ENCODE measurements around the gene KHNYN. TPM values are rescaled to one million over a fixed set of nuclear protein-coding genes. Genes with fewer than 3 reads are reported as not detected.

The KHNYN gene
- polyA plus RNA-seq (2011; rRNA removed) (18.9 and 19.7 TPM in 2 replicates), polyA minus RNA-seq (2011; rRNA and poly(A)+ RNA removed) (25.7 and 30.2 TPM in 2 replicates)

- ChIA-PET CTCF (interaction anchor here (0.9 to 11.6 kb wide), 11 partner anchors 10 to 119 kb away, joined by 3 to 491 read pairs (median 31); partner anchors contain the start of genes ADCY4, LTB4R2, NFATC4 and NYNRIN), POLR2A (interaction anchor here (0.6 to 1.5 kb wide), 3 partner anchors 63 to 793 kb away, joined by 3 to 9 read pairs (median 4); no protein-coding TSS in a partner anchor)
- no peak for DNase-seq (ENCODE audit: low read depth)
- H3K4me3 ChIP-seq (ENCODE audit: low read depth, low read length), result peak within 1 kb of the TSS; percentile 58
- no peak for TF ChIP-seq CTCF (IDR thresholded peaks at IDR 0.05; ENCODE audit: insufficient read depth, low read depth, low read length)
- H3K27me3 ChIP-seq (ENCODE audit: control insufficient read depth, insufficient read depth, low read length), result no peaks in the 10 kb centered on the region
- peaks cover 13% of the 10 kb centered on the region for H3K36me3 ChIP-seq (ENCODE audit: control insufficient read depth, insufficient read depth, low read length)
Observed at GRCh38 chr14:24429395-24430142, at the start of gene KHNYN, which contains the start of gene CBLN3. Gene KHNYN, plus strand, starts transcription at chr14:24429954. Its CDS starts 777 bp downstream, at chr14:24430731. Gene CBLN3, minus strand, starts transcription at chr14:24429668. Its CDS starts 614 bp downstream, at chr14:24429054.

GRCh38 chr14:24381363-24382063 is 48.2 kb upstream of the KHNYN start:
- ChIA-PET CTCF (interaction anchor here (1.2 to 2.0 kb wide), 4 partner anchors 11 to 50 kb away, joined by 4 to 5 read pairs (median 4); no protein-coding TSS in a partner anchor), POLR2A (interaction anchor here (0.7 kb wide), 1 partner anchor 48 kb away, joined by 3 read pairs; no protein-coding TSS in a partner anchor)
- Histone ChIP-seq H3K4me3 (ENCODE audit: low read depth, low read length) (no peak overlapping the region), H3K27me3 (ENCODE audit: control insufficient read depth, insufficient read depth, low read length) (0 out of 2 replicates have a peak, but pooled peaks cover under 1% of the 10 kb centered on the region), H3K36me3 (ENCODE audit: control insufficient read depth, insufficient read depth, low read length) (peaks cover 12% of the 10 kb centered on the region)
- DNase-seq (ENCODE audit: low read depth), result no peak
- no peak for TF ChIP-seq CTCF (IDR thresholded peaks at IDR 0.05; ENCODE audit: insufficient read depth, low read depth, low read length)

GRCh38 chr14:24382064-24382371 is 47.7 kb upstream of the KHNYN start:
- Histone ChIP-seq H3K36me3 (ENCODE audit: control insufficient read depth, insufficient read depth, low read length) (peaks cover 7% of the 10 kb centered on the region), H3K27me3 (ENCODE audit: control insufficient read depth, insufficient read depth, low read length) (peaks cover 1% of the 10 kb centered on the region; the same call in 1 of the 2 replicates), H3K4me3 (ENCODE audit: low read depth, low read length) (no peak overlapping the region)
- CTCF ChIA-PET, result interaction anchor here (1.2 to 2.0 kb wide), 4 partner anchors 12 to 50 kb away, joined by 4 to 5 read pairs (median 4); no protein-coding TSS in a partner anchor
- DNase-seq (ENCODE audit: low read depth), result no peak
- POLR2A ChIA-PET, result interaction anchor here (0.7 kb wide), 1 partner anchor 49 kb away, joined by 3 read pairs; no protein-coding TSS in a partner anchor
- no peak for TF ChIP-seq CTCF (IDR thresholded peaks at IDR 0.05; ENCODE audit: insufficient read depth, low read depth, low read length)

GRCh38 chr14:24384169-24384568 is 45.6 kb upstream of the KHNYN start:
- H3K4me3 ChIP-seq (ENCODE audit: low read depth, low read length), result no peak overlapping the region
- DNase-seq (ENCODE audit: low read depth), result no peak
- ChIA-PET CTCF (interaction anchor here (1.1 to 2.1 kb wide), 2 partner anchors 11 to 48 kb away, joined by 3 to 6 read pairs; no protein-coding TSS in a partner anchor), POLR2A (no interaction called here)
- H3K36me3 ChIP-seq (ENCODE audit: control insufficient read depth, insufficient read depth, low read length), result no peaks in the 10 kb centered on the region
- H3K27me3 ChIP-seq (ENCODE audit: control insufficient read depth, insufficient read depth, low read length), result peaks cover 3% of the 10 kb centered on the region
- no peak for TF ChIP-seq CTCF (IDR thresholded peaks at IDR 0.05; ENCODE audit: insufficient read depth, low read depth, low read length)
